WERI-Rb-1 (cell line): ENCODE results near the gene HS2ST1.
"Not testable (repeated sequence)": the region's sequence is repeated elsewhere in the genome, so short reads cannot be mapped to it uniquely, and the experiment has no call there.

Experiments used
- DNase-seq: peaks from one replicate; pipeline ENCODE4 v3.0.0-alpha.2; 2020
- H3K27ac ChIP-seq: fragments of 250-450 bp; sonication (Bioruptor Pico); 2 replicates; pipeline ENCODE4 v1.5.1; 2020; ENCODE audit warnings: mild to moderate bottlenecking, moderate library complexity
- H3K27me3 ChIP-seq: fragments of 250-450 bp; sonication (Bioruptor Pico); 2 replicates; pipeline ENCODE4 v1.5.1; 2021; ENCODE audit warnings: mild to moderate bottlenecking, low read depth, moderate library complexity; ENCODE audit not compliant: insufficient read depth, severe bottlenecking
- H3K36me3 ChIP-seq: fragments of 250-450 bp; sonication (Bioruptor Pico); 2 replicates; pipeline ENCODE4 v1.5.1; 2020; ENCODE audit warnings: mild to moderate bottlenecking, moderate library complexity
- H3K4me3 ChIP-seq: 2 replicates; pipeline ENCODE4 v1.5.1; 2011; ENCODE audit warnings: low read depth, mild to moderate bottlenecking, control low read depth, low read length
- H3K9me3 ChIP-seq: fragments of 250-450 bp; sonication (Bioruptor Pico); 2 replicates; pipeline ENCODE4 v1.5.1; 2021; ENCODE audit warnings: mild to moderate bottlenecking, moderate library complexity; ENCODE audit not compliant: severe bottlenecking
- CTCF ChIP-seq: IDR thresholded peaks from 2 replicates; pipeline ENCODE4 v1.5.1; 2011; ENCODE audit warnings: low read depth, mild to moderate bottlenecking, control low read depth, inconsistent platforms, low read length

Gene HS2ST1

GRCh38 chr1:86975993-86976550 lies 61.6 kb downstream of the HS2ST1 start:
- Histone ChIP-seq H3K9me3 (no peaks in the 10 kb centered on the region), H3K27me3 (no peaks in the 10 kb centered on the region), H3K36me3 (no peaks in the 10 kb centered on the region), H3K4me3 (no peak overlapping the region), H3K27ac (no peak overlapping the region)
- DNase-seq = no peak
- no peak for TF ChIP-seq CTCF

- H3K36me3 ChIP-seq = no peaks in the 10 kb centered on the region
- no peaks in the 10 kb centered on the region for H3K9me3 ChIP-seq
- DNase-seq = no peak
- TF ChIP-seq CTCF = no peak
- no peaks in the 10 kb centered on the region for H3K27me3 ChIP-seq
- no peak overlapping the region for H3K27ac ChIP-seq
- no peak overlapping the region for H3K4me3 ChIP-seq
Measured at GRCh38 chr1:86976664-86977063, 62.2 kb downstream of the HS2ST1 start.

- TF ChIP-seq CTCF = no peak
- Histone ChIP-seq H3K4me3 (no peak overlapping the region), H3K9me3 (no peaks in the 10 kb centered on the region), H3K36me3 (no peaks in the 10 kb centered on the region), H3K27me3 (no peaks in the 10 kb centered on the region), H3K27ac (no peak overlapping the region)
- no peak for DNase-seq
Measured at GRCh38 chr1:86981482-86982213, 67.2 kb downstream of the HS2ST1 start.

- not testable (repeated sequence) for H3K36me3 ChIP-seq, H3K9me3 ChIP-seq, DNase-seq, H3K27ac ChIP-seq, H3K27me3 ChIP-seq, H3K4me3 ChIP-seq
Measured at GRCh38 chr1:86983677-86984076, 69.2 kb downstream of the HS2ST1 start.

- Histone ChIP-seq H3K36me3 (no peaks in the 10 kb centered on the region), H3K9me3 (no peaks in the 10 kb centered on the region), H3K27me3 (no peaks in the 10 kb centered on the region), H3K27ac (no peak overlapping the region), H3K4me3 (no peak overlapping the region)
- DNase-seq = no peak
- TF ChIP-seq CTCF = no peak
Measured at GRCh38 chr1:86987446-86987845, 73.0 kb downstream of the HS2ST1 start.

- no peak for TF ChIP-seq CTCF
- DNase-seq = no peak
- no peaks in the 10 kb centered on the region for H3K27me3 ChIP-seq
- no peak overlapping the region for H3K4me3 ChIP-seq
- no peaks in the 10 kb centered on the region for H3K9me3 ChIP-seq
- no peaks in the 10 kb centered on the region for H3K36me3 ChIP-seq
- H3K27ac ChIP-seq = no peak overlapping the region
Measured at GRCh38 chr1:86988835-86989234, 74.4 kb downstream of the HS2ST1 start.

- not testable (repeated sequence) for H3K4me3 ChIP-seq, H3K27ac ChIP-seq, H3K36me3 ChIP-seq, H3K9me3 ChIP-seq, DNase-seq, H3K27me3 ChIP-seq
Measured at GRCh38 chr1:86989690-86990089, 75.3 kb downstream of the HS2ST1 start.
